Measurements from ENCODE around the gene ACTN3.

GRCh38 chr11:66510990-66511339 lies 35.7 kb upstream of the ACTN3 start:
- TF ChIP-seq CTCF (IDR thresholded peaks at IDR 0.05) (no peak), POLR2A (IDR thresholded peaks at IDR 0.05) (no peak), EP300 (IDR thresholded peaks at IDR 0.05) (no peak)
